ENCODE data around the gene YIF1B. TPM values are rescaled to one million over a fixed set of nuclear protein-coding genes. Genes with fewer than 3 reads are reported as not detected.

Gene YIF1B
- total and polyA plus RNA-seq, 4 donors, result 34.1 to 74.1 (median 42.9) TPM

DNA sequence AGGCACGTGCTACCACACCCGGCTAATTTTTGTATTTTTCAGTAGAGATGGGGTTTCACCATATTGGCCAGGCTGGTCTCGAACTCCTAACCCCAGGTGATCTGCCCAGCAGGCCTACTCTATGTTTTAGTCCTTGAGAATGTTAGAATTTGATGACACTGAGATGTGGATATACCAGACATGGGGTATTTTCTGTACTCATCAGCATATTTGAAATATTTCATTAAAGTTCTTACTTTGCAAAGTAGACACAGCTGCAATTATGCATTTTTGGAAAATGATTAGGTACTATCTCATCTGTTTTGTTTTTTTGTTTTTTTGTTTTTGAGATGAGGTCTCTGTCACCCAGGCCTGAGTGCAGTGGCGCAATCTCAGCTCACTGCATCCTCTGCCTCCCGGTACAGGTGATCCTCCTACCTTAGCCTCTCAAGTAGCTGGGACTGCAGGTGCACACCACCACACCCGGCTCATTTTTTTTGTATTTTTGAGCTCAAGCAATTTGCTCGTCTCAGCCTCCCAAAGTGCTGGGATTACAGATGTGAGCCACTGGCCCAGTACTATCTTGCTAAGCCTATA is 38.7 kb downstream of the YIF1B start:
- DNase-seq (ENCODE audit: low spot score), result no peak
- Histone ChIP-seq H3K36me3 (ENCODE audit: control insufficient read depth in 4 of 4, insufficient read depth in 3 of 4, low read depth in 1 of 4, low read length in 3 of 4) (no peaks in the 10 kb centered on the region), H3K27ac (ENCODE audit: low read depth in 1 of 2, low read length in 2 of 2) (peak overlapping the region in 1 of 2 donors; percentile 5), H3K27me3 (ENCODE audit: control insufficient read depth in 4 of 4, insufficient read depth in 4 of 4, low read length in 3 of 4) (no peaks in the 10 kb centered on the region), H3K9ac (ENCODE audit: low read depth in 1 of 2, low read length in 2 of 2) (peak overlapping the region in 1 of 2 donors; percentile 19), H3K9me3 (ENCODE audit: control insufficient read depth in 4 of 4, low read length in 3 of 4) (no peaks in the 10 kb centered on the region), H3K4me1 (ENCODE audit: control insufficient read depth in 4 of 4, insufficient read depth in 4 of 4, low read length in 3 of 4) (peaks cover 0 to 11% (median 5%) of the 10 kb centered on the region in 4 donors), H3K4me3 (ENCODE audit: low read depth in 1 of 3, low read length in 3 of 3) (no peak overlapping the region)
- 93% methylated on average over 7 of the region's 7 CpGs for WGBS
- TF ChIP-seq, protein P1, sequence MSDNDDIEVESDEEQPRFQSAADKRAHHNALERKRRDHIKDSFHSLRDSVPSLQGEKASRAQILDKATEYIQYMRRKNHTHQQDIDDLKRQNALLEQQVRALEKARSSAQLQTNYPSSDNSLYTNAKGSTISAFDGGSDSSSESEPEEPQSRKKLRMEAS (IDR thresholded peaks at IDR 0.05), result no peak

- peaks cover 0 to 7% (median 2%) of the 10 kb centered on the region in 4 donors for H3K4me1 ChIP-seq (ENCODE audit: control insufficient read depth in 4 of 4, insufficient read depth in 4 of 4, low read length in 3 of 4)
- no peak overlapping the region for H3K27ac ChIP-seq (ENCODE audit: low read depth in 1 of 2, low read length in 2 of 2)
- no peak overlapping the region for H3K9ac ChIP-seq (ENCODE audit: low read depth in 1 of 2, low read length in 2 of 2)
Measured at GRCh38 chr19:38274739-38275138, 41.0 kb downstream of the YIF1B start.

GRCh38 chr19:38273499-38273898 is 42.2 kb downstream of the YIF1B start:
- Histone ChIP-seq H3K27me3 (ENCODE audit: control insufficient read depth in 4 of 4, insufficient read depth in 4 of 4, low read length in 3 of 4) (no peaks in the 10 kb centered on the region), H3K4me3 (ENCODE audit: low read depth in 1 of 3, low read length in 3 of 3) (no peak overlapping the region), H3K9me3 (ENCODE audit: control insufficient read depth in 4 of 4, low read length in 3 of 4) (no peaks in the 10 kb centered on the region), H3K36me3 (ENCODE audit: control insufficient read depth in 4 of 4, insufficient read depth in 3 of 4, low read depth in 1 of 4, low read length in 3 of 4) (no peaks in the 10 kb centered on the region), H3K9ac (ENCODE audit: low read depth in 1 of 2, low read length in 2 of 2) (no peak overlapping the region), H3K4me1 (ENCODE audit: control insufficient read depth in 4 of 4, insufficient read depth in 4 of 4, low read length in 3 of 4) (peaks cover 0 to 7% (median 2%) of the 10 kb centered on the region in 4 donors), H3K27ac (ENCODE audit: low read depth in 1 of 2, low read length in 2 of 2) (no peak overlapping the region)
- TF ChIP-seq NR2F2 (IDR thresholded peaks at IDR 0.05), result no peak
- no peak for TF ChIP-seq ZBTB33 (IDR thresholded peaks at IDR 0.05)
- no peak for TF ChIP-seq GABPA (IDR thresholded peaks at IDR 0.05 in 1 of 2, conservative IDR thresholded peaks at IDR 0.05 in 1 of 2)
- TF ChIP-seq HNF4A (conservative IDR thresholded peaks at IDR 0.05), result peak; percentile 19 to 29
- DNase-seq (ENCODE audit: low spot score), result no peak
- WGBS, result 60% methylated on average over 2 of the region's 2 CpGs

More at GRCh38 chr19:38274739-38275138, 41.0 kb downstream of the YIF1B start:
- no peaks in the 10 kb centered on the region for H3K27me3 ChIP-seq (ENCODE audit: control insufficient read depth in 4 of 4, insufficient read depth in 4 of 4, low read length in 3 of 4)
- H3K4me3 ChIP-seq (ENCODE audit: low read depth in 1 of 3, low read length in 3 of 3), result no peak overlapping the region
- no peak for DNase-seq (ENCODE audit: low spot score)
- no peaks in the 10 kb centered on the region for H3K36me3 ChIP-seq (ENCODE audit: control insufficient read depth in 4 of 4, insufficient read depth in 3 of 4, low read depth in 1 of 4, low read length in 3 of 4)
- WGBS, result 56% methylated on average over 9 of the region's 9 CpGs
- TF ChIP-seq EGR1 (IDR thresholded peaks at IDR 0.05; ENCODE audit: low read depth in 2 of 2), result no peak
- no peak for TF ChIP-seq HNF4G (IDR thresholded peaks at IDR 0.05)
- peak in 1 of 2 donors; percentile 21 for TF ChIP-seq RAD21 (IDR thresholded peaks at IDR 0.05)
- H3K9me3 ChIP-seq (ENCODE audit: control insufficient read depth in 4 of 4, low read length in 3 of 4), result no peaks in the 10 kb centered on the region

DNA sequence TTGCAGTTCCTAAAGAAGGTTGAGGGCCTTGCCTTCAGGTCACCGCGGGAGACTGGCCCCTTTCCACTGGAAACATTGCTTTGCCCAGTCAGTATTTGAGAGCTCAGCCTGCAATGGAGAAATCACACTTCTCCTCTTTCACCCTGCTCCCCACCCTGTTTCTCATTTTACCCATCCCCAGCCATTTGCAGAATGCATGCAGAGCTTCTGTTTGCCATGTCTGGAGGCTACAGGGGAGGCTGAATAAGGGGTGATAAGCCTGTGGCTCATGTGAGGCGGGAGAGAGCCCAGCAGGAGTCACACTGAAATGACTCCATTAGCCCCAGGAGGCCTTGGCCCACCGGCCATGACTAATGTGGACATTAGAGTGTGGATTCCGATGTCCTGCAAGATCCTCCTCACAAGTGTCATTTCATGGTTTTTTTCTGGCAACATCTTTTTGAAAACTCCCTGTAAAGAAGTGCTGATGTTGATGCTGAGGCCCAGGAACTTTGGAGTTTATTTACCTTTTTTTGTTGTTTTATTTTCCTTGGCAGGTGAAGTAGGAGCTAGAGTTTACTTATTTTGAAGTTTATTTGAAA is 45.1 kb downstream of the YIF1B start:
- Histone ChIP-seq H3K4me1 (ENCODE audit: control insufficient read depth in 4 of 4, insufficient read depth in 4 of 4, low read length in 3 of 4) (peaks cover 0 to 4% (median 1%) of the 10 kb centered on the region in 4 donors), H3K27me3 (ENCODE audit: control insufficient read depth in 4 of 4, insufficient read depth in 4 of 4, low read length in 3 of 4) (no peaks in the 10 kb centered on the region), H3K4me3 (ENCODE audit: low read depth in 1 of 3, low read length in 3 of 3) (no peak overlapping the region), H3K27ac (ENCODE audit: low read depth in 1 of 2, low read length in 2 of 2) (no peak overlapping the region), H3K9ac (ENCODE audit: low read depth in 1 of 2, low read length in 2 of 2) (no peak overlapping the region), H3K36me3 (ENCODE audit: control insufficient read depth in 4 of 4, insufficient read depth in 3 of 4, low read depth in 1 of 4, low read length in 3 of 4) (no peaks in the 10 kb centered on the region), H3K9me3 (ENCODE audit: control insufficient read depth in 4 of 4, low read length in 3 of 4) (no peaks in the 10 kb centered on the region)
- 89% methylated on average over 5 of the region's 5 CpGs for WGBS
- no peak for DNase-seq (ENCODE audit: low spot score)
- TF ChIP-seq RXRA (IDR thresholded peaks at IDR 0.05) (no peak), NR2F2 (IDR thresholded peaks at IDR 0.05) (no peak), YY1 (IDR thresholded peaks at IDR 0.05) (no peak), GABPA (IDR thresholded peaks at IDR 0.05 in 1 of 2, conservative IDR thresholded peaks at IDR 0.05 in 1 of 2) (no peak), JUND (IDR thresholded peaks at IDR 0.05) (no peak), ZBTB33 (IDR thresholded peaks at IDR 0.05) (no peak), FOXA1 (IDR thresholded peaks at IDR 0.05) (no peak), SP1 (IDR thresholded peaks at IDR 0.05) (no peak)
- TF ChIP-seq, protein P2, sequence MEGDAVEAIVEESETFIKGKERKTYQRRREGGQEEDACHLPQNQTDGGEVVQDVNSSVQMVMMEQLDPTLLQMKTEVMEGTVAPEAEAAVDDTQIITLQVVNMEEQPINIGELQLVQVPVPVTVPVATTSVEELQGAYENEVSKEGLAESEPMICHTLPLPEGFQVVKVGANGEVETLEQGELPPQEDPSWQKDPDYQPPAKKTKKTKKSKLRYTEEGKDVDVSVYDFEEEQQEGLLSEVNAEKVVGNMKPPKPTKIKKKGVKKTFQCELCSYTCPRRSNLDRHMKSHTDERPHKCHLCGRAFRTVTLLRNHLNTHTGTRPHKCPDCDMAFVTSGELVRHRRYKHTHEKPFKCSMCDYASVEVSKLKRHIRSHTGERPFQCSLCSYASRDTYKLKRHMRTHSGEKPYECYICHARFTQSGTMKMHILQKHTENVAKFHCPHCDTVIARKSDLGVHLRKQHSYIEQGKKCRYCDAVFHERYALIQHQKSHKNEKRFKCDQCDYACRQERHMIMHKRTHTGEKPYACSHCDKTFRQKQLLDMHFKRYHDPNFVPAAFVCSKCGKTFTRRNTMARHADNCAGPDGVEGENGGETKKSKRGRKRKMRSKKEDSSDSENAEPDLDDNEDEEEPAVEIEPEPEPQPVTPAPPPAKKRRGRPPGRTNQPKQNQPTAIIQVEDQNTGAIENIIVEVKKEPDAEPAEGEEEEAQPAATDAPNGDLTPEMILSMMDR (IDR thresholded peaks at IDR 0.05; ENCODE audit: low read depth, low read length, missing input control), result no peak
